Vagina (tissue), 2 donors: ENCODE measurements around the gene CDKL5. TPM values are rescaled to one million over a fixed set of nuclear protein-coding genes. Genes with fewer than 3 reads are reported as not detected.

Experiments used
- DNase-seq, 2 donors: peaks; one replicate each; pipeline ENCODE4 v3.0.0-alpha.2; 2017; ENCODE audit errors: extremely low spot score in 2 of 2
- H3K27ac ChIP-seq: fragments of 200-600 bp; sonication (generic); one replicate; pipeline ENCODE4 v1.5.1; 2019
- H3K27me3 ChIP-seq: fragments of 200-600 bp; sonication (generic); one replicate; pipeline ENCODE4 v1.5.1; 2019
- H3K36me3 ChIP-seq, 2 donors: fragments of 200-600 bp; sonication (generic); one replicate each; pipeline ENCODE4 v1.5.1; 2017 to 2019
- H3K4me1 ChIP-seq: fragments of 200-600 bp; sonication (generic); one replicate; pipeline ENCODE4 v1.5.1; 2019
- H3K4me3 ChIP-seq, 2 donors: fragments of 200-600 bp; sonication (generic); 1 replicate in 1 of 2; 2 replicates in 1 of 2; pipeline ENCODE4 v1.5.1; 2016 to 2019
- H3K9me3 ChIP-seq: fragments of 200-600 bp; sonication (generic); one replicate; pipeline ENCODE4 v1.5.1; 2019
- POLR2A ChIP-seq, 2 donors: fragments of 450-650 bp; IDR thresholded peaks; one replicate each; pipeline ENCODE4 v1.6.1; 2017; ENCODE audit warnings: antibody characterized with exemption in 2 of 2, mild to moderate bottlenecking in 2 of 2, moderate library complexity in 2 of 2
- POLR2AphosphoS5 ChIP-seq, 2 donors: sonication (generic); formaldehyde crosslinking; IDR thresholded peaks; one replicate each; pipeline ENCODE4 v1.9.0; 2017; ENCODE audit warnings: antibody characterized with exemption in 2 of 2, mild to moderate bottlenecking in 2 of 2, low read depth in 1 of 2; ENCODE audit not compliant: insufficient read depth in 1 of 2
- intact Hi-C: fragments of 100-400 bp; cut with DNase I; formaldehyde crosslinking; loops from one replicate; pipeline ENCODE4 v1.15.1; 2023
- total RNA-seq: library from RNA; depleted of rRNA; stranded (reverse); fragments of >200 nt; gene quantifications from one replicate; pipeline ENCODE4 v1.2.3, GENCODE V29; 2016
- TF ChIP-seq, protein P1 (sequence below), 3 experiments: fragments of 450-650 bp in 2 of 3; fragments of 200-600 bp in 1 of 3; sonication (generic) in 1 of 3; IDR thresholded peaks; one replicate each; pipeline ENCODE4 v1.5.1; 2017 to 2019; ENCODE audit warnings: antibody characterized with exemption in 3 of 3, mild to moderate bottlenecking in 2 of 3, moderate library complexity in 2 of 3

Gene CDKL5
- total RNA-seq, 1 donor from 2014 or later: 9.1 TPM

DNA sequence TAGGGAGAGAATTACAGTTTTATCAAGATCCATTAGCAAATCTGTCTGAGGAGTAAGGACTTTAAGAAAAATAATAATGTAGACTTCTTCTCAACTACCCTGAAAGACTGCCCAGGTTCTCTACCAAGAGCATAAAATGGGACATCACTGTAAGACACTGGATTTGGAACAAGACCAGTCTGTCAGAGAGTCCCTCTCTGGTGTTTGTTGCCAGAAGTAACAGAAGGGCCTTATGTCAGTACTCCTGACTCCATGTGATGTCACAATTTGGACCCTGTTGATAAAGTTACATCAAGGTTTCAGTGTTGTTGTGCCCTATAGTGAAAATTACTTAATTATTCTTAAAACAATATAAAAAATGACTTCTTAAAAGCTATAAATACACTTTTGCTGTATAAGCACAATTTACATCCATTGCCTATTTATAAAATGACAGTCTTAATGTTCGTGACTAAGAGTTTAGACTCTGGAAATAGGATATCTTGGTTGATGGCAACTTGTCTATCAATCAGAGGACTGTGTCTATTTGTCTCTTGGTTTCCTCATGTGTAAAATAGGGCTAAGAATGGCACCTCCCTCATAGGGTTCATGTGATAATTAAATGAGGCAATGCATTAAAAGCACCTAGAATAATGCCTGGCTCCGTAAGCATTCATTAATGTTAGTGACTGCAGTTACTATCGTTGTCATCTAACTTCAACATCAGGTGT lies 188.7 kb downstream of the CDKL5 start:
- no peaks in the 10 kb centered on the region for H3K27me3 ChIP-seq
- no peak overlapping the region for H3K27ac ChIP-seq
- TF ChIP-seq, protein P1, sequence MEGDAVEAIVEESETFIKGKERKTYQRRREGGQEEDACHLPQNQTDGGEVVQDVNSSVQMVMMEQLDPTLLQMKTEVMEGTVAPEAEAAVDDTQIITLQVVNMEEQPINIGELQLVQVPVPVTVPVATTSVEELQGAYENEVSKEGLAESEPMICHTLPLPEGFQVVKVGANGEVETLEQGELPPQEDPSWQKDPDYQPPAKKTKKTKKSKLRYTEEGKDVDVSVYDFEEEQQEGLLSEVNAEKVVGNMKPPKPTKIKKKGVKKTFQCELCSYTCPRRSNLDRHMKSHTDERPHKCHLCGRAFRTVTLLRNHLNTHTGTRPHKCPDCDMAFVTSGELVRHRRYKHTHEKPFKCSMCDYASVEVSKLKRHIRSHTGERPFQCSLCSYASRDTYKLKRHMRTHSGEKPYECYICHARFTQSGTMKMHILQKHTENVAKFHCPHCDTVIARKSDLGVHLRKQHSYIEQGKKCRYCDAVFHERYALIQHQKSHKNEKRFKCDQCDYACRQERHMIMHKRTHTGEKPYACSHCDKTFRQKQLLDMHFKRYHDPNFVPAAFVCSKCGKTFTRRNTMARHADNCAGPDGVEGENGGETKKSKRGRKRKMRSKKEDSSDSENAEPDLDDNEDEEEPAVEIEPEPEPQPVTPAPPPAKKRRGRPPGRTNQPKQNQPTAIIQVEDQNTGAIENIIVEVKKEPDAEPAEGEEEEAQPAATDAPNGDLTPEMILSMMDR (IDR thresholded peaks at IDR 0.05): no peak
- no peak for TF ChIP-seq POLR2A (IDR thresholded peaks at IDR 0.05)
- no peak for TF ChIP-seq POLR2AphosphoS5 (IDR thresholded peaks at IDR 0.05; ENCODE audit: insufficient read depth in 1 of 2, low read depth in 1 of 2)
- intact Hi-C loops: no loop called here
- no peaks in the 10 kb centered on the region for H3K36me3 ChIP-seq
- no peak for DNase-seq
- H3K4me1 ChIP-seq: no peaks in the 10 kb centered on the region
- H3K4me3 ChIP-seq: no peak overlapping the region
- no peaks in the 10 kb centered on the region for H3K9me3 ChIP-seq

DNA sequence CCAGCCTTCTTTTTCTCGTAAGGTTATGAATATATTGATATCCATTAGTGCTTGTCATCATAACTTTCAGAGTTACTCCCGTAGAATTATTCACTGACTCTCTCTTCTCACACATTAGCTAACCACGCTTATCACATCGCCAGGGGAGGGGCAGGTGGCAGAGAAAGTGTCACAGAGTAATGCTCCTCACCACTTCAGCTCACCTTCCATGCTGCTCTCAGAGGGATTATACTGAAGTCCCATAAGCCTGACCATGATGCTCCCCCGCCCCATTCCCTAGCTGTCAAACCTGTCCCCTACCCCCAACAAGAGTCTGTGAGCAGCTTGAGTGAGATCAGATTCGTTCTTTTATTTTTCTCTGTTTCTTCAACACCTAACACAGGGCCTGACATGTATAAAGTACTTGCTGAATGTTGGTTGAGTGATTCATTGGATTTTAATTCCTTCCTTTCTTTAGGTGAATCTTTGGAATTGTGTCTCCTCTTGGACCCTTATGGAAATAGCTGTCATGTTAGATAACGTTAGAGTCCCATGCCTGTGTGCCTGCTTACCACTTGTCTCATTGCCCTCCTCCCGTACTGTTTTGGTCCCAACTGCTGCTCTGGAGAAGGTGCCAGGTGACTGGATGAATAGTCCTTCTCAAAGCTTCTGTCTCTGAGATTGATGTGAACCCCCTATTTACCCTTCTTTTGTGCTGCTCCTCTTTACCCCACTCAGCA lies 191.4 kb downstream of the CDKL5 start:
- no peaks in the 10 kb centered on the region for H3K36me3 ChIP-seq
- H3K27me3 ChIP-seq: no peaks in the 10 kb centered on the region
- no peaks in the 10 kb centered on the region for H3K9me3 ChIP-seq
- DNase-seq: no peak
- TF ChIP-seq POLR2AphosphoS5 (IDR thresholded peaks at IDR 0.05; ENCODE audit: insufficient read depth in 1 of 2, low read depth in 1 of 2): no peak
- TF ChIP-seq, protein P1 (IDR thresholded peaks at IDR 0.05): no peak
- TF ChIP-seq POLR2A (IDR thresholded peaks at IDR 0.05): no peak
- intact Hi-C loops: no loop called here
- no peak overlapping the region for H3K27ac ChIP-seq
- H3K4me3 ChIP-seq: no peak overlapping the region
- no peaks in the 10 kb centered on the region for H3K4me1 ChIP-seq

DNA sequence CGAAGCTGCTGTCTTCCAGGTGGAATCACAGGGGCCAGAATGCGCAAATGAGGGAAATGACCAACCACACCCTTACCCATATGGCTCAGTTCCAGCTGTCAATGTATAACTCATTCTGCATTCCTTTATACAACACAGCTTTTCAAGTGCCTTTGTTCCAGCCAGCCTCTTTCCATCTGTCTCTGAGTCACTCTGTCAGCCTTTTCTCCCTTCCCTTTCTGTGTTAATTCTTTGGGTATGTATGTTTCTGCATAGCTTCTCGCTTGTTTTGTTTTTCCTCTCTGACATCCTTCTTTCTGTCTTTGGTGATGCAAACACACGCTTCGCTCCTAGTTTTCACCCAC lies 192.0 kb downstream of the CDKL5 start:
- intact Hi-C loops: no loop called here
- H3K4me3 ChIP-seq: no peak overlapping the region
- H3K4me1 ChIP-seq: no peaks in the 10 kb centered on the region
- no peak overlapping the region for H3K27ac ChIP-seq
- DNase-seq: no peak
- H3K27me3 ChIP-seq: no peaks in the 10 kb centered on the region
- no peak for TF ChIP-seq POLR2AphosphoS5 (IDR thresholded peaks at IDR 0.05; ENCODE audit: insufficient read depth in 1 of 2, low read depth in 1 of 2)
- no peaks in the 10 kb centered on the region for H3K36me3 ChIP-seq
- no peaks in the 10 kb centered on the region for H3K9me3 ChIP-seq

DNA sequence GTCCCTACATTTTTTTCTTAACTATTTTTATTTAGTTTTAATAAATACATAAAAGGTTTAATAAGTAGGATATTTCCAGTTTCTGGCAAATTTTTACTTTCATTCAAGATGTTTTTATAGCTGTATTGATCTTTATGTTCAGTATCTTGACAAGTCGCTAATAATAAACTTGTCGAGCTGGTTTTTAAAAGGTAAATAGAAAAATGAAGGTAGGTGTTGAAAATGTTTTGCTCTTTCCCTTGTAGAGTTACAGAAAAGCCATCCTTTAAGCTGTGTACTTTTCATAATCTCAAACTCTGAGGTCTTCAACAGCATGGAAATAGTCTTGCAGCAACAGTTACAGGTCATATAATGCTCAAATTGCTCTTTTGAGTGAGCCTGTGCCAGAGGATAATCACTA lies 193.9 kb downstream of the CDKL5 start:
- Histone ChIP-seq H3K9me3 (no peaks in the 10 kb centered on the region), H3K36me3 (no peaks in the 10 kb centered on the region), H3K4me1 (no peaks in the 10 kb centered on the region), H3K27me3 (no peaks in the 10 kb centered on the region), H3K27ac (no peak overlapping the region), H3K4me3 (no peak overlapping the region)
- intact Hi-C loops: no loop called here
- no peak for TF ChIP-seq POLR2A (IDR thresholded peaks at IDR 0.05)
- no peak for TF ChIP-seq POLR2AphosphoS5 (IDR thresholded peaks at IDR 0.05; ENCODE audit: insufficient read depth in 1 of 2, low read depth in 1 of 2)
- TF ChIP-seq, protein P1 (IDR thresholded peaks at IDR 0.05): no peak
- DNase-seq: no peak

DNA sequence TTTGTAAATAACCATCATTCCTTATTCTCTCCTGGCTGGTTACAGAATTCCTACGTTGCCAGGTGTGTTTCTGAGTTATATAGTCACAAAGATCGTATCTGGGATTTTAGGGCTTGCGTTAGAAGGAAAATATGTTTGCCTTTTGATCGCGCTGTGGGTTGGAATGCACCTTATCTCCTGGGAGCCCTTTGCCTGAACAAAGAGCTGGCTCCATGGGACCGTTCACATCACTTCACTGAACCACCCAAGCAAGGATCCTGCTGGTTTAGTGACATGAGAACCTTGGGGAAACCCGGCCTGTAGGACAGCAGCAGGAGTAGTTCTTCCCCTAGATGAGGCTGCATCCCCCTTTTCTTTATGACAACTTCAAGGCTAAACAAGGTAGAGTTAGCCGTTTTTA lies 194.9 kb downstream of the CDKL5 start:
- Histone ChIP-seq H3K9me3 (no peaks in the 10 kb centered on the region), H3K27me3 (no peaks in the 10 kb centered on the region), H3K27ac (no peak overlapping the region), H3K36me3 (no peaks in the 10 kb centered on the region), H3K4me3 (no peak overlapping the region), H3K4me1 (no peaks in the 10 kb centered on the region)
- TF ChIP-seq POLR2A (IDR thresholded peaks at IDR 0.05): no peak
- TF ChIP-seq, protein P1 (IDR thresholded peaks at IDR 0.05): no peak
- no peak for TF ChIP-seq POLR2AphosphoS5 (IDR thresholded peaks at IDR 0.05; ENCODE audit: insufficient read depth in 1 of 2, low read depth in 1 of 2)
- intact Hi-C loops: no loop called here
- DNase-seq: no peak
